CD4-positive, alpha-beta T cell treated with Interferon gamma for 1 hour (primary cell): ENCODE measurements around the gene FN1.

Experiments
- DNase-seq: peaks from one replicate; pipeline ENCODE4 v3.0.0-alpha.2; 2020

Gene FN1

GRCh38 chr2:215405722-215406581 lies 29.9 kb downstream of the FN1 start:
- DNase-seq: no peak

- DNase-seq: no peak
These were observed 31.4 kb downstream of the FN1 start for GRCh38 chr2:215404348-215405012.

- DNase-seq: no peak
These were observed 32.2 kb downstream of the FN1 start for GRCh38 chr2:215403441-215404347.

GRCh38 chr2:215401896-215402379 lies 33.9 kb downstream of the FN1 start:
- DNase-seq: no peak

- no peak for DNase-seq
These were observed 36.7 kb downstream of the FN1 start for GRCh38 chr2:215399067-215399716.

GRCh38 chr2:215397632-215398341 lies 38.1 kb downstream of the FN1 start:
- no peak for DNase-seq

- DNase-seq: no peak
These were observed 39.1 kb downstream of the FN1 start for GRCh38 chr2:215396595-215397313.

- DNase-seq: no peak
These were observed 40.0 kb downstream of the FN1 start for GRCh38 chr2:215395687-215396460.

- DNase-seq: no peak
These were observed 41.6 kb downstream of the FN1 start for GRCh38 chr2:215394102-215394805.

- no peak for DNase-seq
These were observed 43.1 kb downstream of the FN1 start for GRCh38 chr2:215392687-215393270.

- DNase-seq: no peak
These were observed 43.7 kb downstream of the FN1 start for GRCh38 chr2:215392164-215392563.

- no peak for DNase-seq
These were observed 44.3 kb downstream of the FN1 start for GRCh38 chr2:215391531-215391930.

- DNase-seq: no peak
These were observed 45.3 kb downstream of the FN1 start for GRCh38 chr2:215390550-215390913.

- DNase-seq: no peak
These were observed 47.7 kb downstream of the FN1 start for GRCh38 chr2:215388002-215388728.

- no peak for DNase-seq
These were observed 49.3 kb downstream of the FN1 start for GRCh38 chr2:215386566-215386965.

- no peak for DNase-seq
These were observed 51.2 kb downstream of the FN1 start for GRCh38 chr2:215384710-215385109.

- DNase-seq: no peak
These were observed 52.1 kb downstream of the FN1 start for GRCh38 chr2:215383652-215384279.

GRCh38 chr2:215382480-215382879 lies 53.4 kb downstream of the FN1 start:
- DNase-seq: no peak
